Small intestine (tissue), 7 donors: Measurements from ENCODE around the gene FAM241B. TPM values are rescaled to one million over a fixed set of nuclear protein-coding genes. Genes with fewer than 3 reads are reported as not detected.

Experiments used
- DNase-seq, 2 donors: peaks; one replicate each; pipeline versions ENCODE4 v3.0.0 to v3.0.0-alpha.2; 2013
- FAIRE-seq: peaks from 2 replicates; lab custom pipeline; 2012; peaks lifted over from hg19 to GRCh38; lab: Jason Lieb, UNC
- H3K27ac ChIP-seq, 3 donors: one replicate each; pipeline ENCODE4 v1.5.1; 2013; ENCODE audit warnings: low read length in 2 of 3, mild to moderate bottlenecking in 2 of 3, control low read depth in 1 of 3, inconsistent platforms in 1 of 3, low read depth in 1 of 3, moderate library complexity in 1 of 3
- H3K27me3 ChIP-seq, 3 donors: one replicate each; pipeline ENCODE4 v1.6.1; 2013; ENCODE audit warnings: low read length in 3 of 3, inconsistent platforms in 1 of 3; ENCODE audit not compliant: control insufficient read depth in 3 of 3, insufficient read depth in 3 of 3
- H3K36me3 ChIP-seq, 3 donors: one replicate each; pipeline ENCODE4 v1.6.1; 2013; ENCODE audit warnings: low read length in 3 of 3, inconsistent platforms in 1 of 3, low read depth in 1 of 3, mild to moderate bottlenecking in 1 of 3, moderate library complexity in 1 of 3; ENCODE audit not compliant: control insufficient read depth in 3 of 3, insufficient read depth in 2 of 3
- H3K4me1 ChIP-seq, 3 donors: one replicate each; pipeline ENCODE4 v1.6.1; 2013; ENCODE audit warnings: low read length in 2 of 3, inconsistent platforms in 1 of 3, low read depth in 1 of 3, mild to moderate bottlenecking in 1 of 3, moderate library complexity in 1 of 3; ENCODE audit not compliant: control insufficient read depth in 3 of 3, insufficient read depth in 2 of 3
- H3K4me3 ChIP-seq, 3 donors: one replicate each; pipeline ENCODE4 v1.5.1; 2013; ENCODE audit warnings: low read length in 3 of 3, control low read depth in 1 of 3, inconsistent platforms in 1 of 3, low read depth in 1 of 3, mild to moderate bottlenecking in 1 of 3, moderate library complexity in 1 of 3
- H3K9me3 ChIP-seq, 2 donors: one replicate each; pipeline ENCODE4 v1.6.1; 2013; ENCODE audit warnings: low read depth in 1 of 2, low read length in 1 of 2; ENCODE audit not compliant: control insufficient read depth in 2 of 2, insufficient read depth in 1 of 2
- WGBS, 3 donors: extraction: QIAGEN DNeasy Blood & Tissue Kit; methylation state at CpG; one replicate each; pipeline ENCODE4 v1.1.7; 2013; 5-methylcytosine and 5-hydroxymethylcytosine counted together
- polyA plus RNA-seq, 4 donors: library from polyadenylated mRNA; stranded (reverse) in 3 of 4; unstranded in 1 of 4; fragments of 200-250 nt in 3 of 4; fragments of 120-200 nt in 1 of 4; gene quantifications; one replicate each; pipeline versions ENCODE4 v1.2.1 to v1.2.3, GENCODE V29; 2013
- donor health status: healthy with polysubstance abuse.
- donor health status: control.
- donor health status: control.
- donor health status: Bipolar disorder and iron deficiency.
- donor health status: healthy.

The FAM241B gene
- polyA plus RNA-seq, 4 donors = 1.3 to 6.7 (median 3.0) TPM

GRCh38 chr10:69663369-69663947 is 33.4 kb downstream of the FAM241B start:
- WGBS, 3 donors = 77 to 84% (median 80%) methylated on average over 9 of the region's 9 CpGs
- Histone ChIP-seq H3K9me3 (no peaks in the 10 kb centered on the region), H3K4me3 (no peak overlapping the region), H3K27ac (no peak overlapping the region), H3K36me3 (no peaks in the 10 kb centered on the region), H3K27me3 (peaks cover 0 to 4% (median 2%) of the 10 kb centered on the region in 3 donors), H3K4me1 (no peaks in the 10 kb centered on the region)
- FAIRE-seq = no peak
- DNase-seq = no peak

DNA sequence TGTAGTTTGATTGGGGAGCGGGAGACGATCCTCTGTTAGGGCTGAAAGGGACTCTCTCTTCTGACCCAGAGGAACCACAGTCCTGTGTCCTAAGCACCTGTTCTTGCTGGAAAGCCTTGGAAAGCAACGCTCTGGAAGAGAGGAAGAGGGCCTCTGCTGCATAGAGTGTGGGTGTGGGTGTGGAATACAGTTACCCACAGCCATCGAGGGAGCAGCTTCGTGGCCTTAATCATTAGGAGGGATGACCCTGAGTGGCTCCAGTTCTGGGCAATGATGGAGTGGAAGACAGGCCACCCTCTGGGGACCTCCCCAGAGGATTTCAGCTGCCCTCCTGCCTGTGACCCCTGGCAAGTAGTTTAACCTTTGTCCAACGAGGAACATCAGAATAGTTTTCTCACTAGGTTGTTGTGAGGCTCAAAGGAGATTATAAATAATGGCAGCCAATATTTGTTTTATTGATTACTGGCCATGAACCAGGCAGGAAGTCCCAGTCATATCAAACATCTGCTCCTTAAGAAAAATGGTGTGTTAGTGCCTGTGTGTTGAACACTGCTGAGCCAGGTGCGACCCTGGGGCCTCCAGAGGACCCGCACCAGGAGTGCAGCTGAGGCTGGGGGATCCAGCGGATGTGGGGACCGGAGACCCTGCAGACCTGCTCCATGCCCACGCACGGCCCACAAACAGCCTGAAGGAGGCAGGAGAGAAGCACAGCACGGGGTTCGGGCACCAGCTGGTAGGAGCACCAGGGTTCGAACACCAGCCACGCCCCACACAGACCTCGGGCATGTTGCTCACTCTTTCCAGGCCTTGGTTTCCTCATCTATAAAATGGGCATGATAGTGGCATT is 35.6 kb downstream of the FAM241B start:
- no peaks in the 10 kb centered on the region for H3K4me1 ChIP-seq
- H3K4me3 ChIP-seq = no peak overlapping the region
- H3K36me3 ChIP-seq = no peaks in the 10 kb centered on the region
- FAIRE-seq = no peak
- WGBS, 3 donors = 35 to 68% (median 39%) methylated on average over 17 of the region's 17 CpGs
- no peak overlapping the region for H3K27ac ChIP-seq
- no peak for DNase-seq
- H3K9me3 ChIP-seq = no peaks in the 10 kb centered on the region
- H3K27me3 ChIP-seq = peaks cover 0 to 8% (median 2%) of the 10 kb centered on the region in 3 donors

DNA sequence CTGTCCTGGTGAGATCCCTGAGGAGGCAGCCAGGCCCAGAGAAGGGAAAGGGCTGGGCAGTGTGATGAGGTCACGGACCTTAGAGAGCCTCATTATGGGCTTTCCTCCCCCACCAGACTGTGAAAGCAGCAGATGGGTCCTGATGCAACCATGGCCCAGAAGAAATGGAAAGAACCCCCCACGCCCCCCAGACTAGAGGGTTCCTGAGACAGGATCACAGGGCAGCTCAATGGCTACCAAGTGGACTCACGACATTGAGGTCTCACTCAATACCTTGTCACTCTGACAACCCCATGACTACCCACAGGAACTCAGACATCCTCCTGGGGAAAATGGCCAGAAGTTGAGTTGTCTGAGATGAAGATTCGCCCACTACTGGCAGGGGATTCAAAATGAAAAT is 36.7 kb downstream of the FAM241B start:
- Histone ChIP-seq H3K9me3 (no peaks in the 10 kb centered on the region), H3K27ac (no peak overlapping the region), H3K27me3 (peaks cover 0 to 8% (median 2%) of the 10 kb centered on the region in 3 donors), H3K4me3 (no peak overlapping the region), H3K36me3 (no peaks in the 10 kb centered on the region), H3K4me1 (no peaks in the 10 kb centered on the region)
- 71 to 94% (median 86%) methylated on average over 4 of the region's 4 CpGs for WGBS, 3 donors
- FAIRE-seq = no peak
- no peak for DNase-seq

- Histone ChIP-seq H3K27ac (no peak overlapping the region), H3K9me3 (no peaks in the 10 kb centered on the region), H3K27me3 (peaks cover 0 to 8% (median 2%) of the 10 kb centered on the region in 3 donors), H3K4me3 (no peak overlapping the region), H3K36me3 (no peaks in the 10 kb centered on the region), H3K4me1 (no peaks in the 10 kb centered on the region)
- DNase-seq = no peak
- 83 to 88% (median 83%) methylated on average over 5 of the region's 5 CpGs for WGBS, 3 donors
- FAIRE-seq = no peak
Measured at GRCh38 chr10:69668721-69669120, 38.7 kb downstream of the FAM241B start.

DNA sequence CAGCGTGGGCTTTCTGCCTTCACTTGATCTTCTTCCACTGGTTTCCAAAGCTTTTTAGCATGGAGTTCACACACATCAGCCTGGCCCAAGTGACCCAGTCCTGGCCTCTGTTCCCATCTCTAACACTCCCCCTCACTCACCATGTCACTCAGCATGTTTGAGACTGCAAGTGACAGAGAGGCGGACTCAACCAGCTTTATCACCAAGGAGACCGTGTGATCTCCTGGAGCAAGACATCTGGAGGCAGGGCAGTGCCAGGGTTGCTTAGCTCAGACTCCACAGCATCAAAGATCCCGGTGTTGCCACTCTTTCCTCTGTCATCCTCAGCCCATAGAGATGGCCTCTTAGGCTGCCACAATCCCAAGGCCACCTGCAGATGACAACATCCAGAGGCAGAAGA is 39.4 kb downstream of the FAM241B start:
- DNase-seq (no peak), FAIRE-seq (no peak)
- Histone ChIP-seq H3K27me3 (peaks cover 0 to 8% (median 2%) of the 10 kb centered on the region in 3 donors), H3K36me3 (no peaks in the 10 kb centered on the region), H3K27ac (no peak overlapping the region), H3K4me3 (no peak overlapping the region), H3K9me3 (no peaks in the 10 kb centered on the region), H3K4me1 (no peaks in the 10 kb centered on the region)
- WGBS, 3 donors = 76 to 83% (median 80%) methylated on average over 4 of the region's 4 CpGs

- DNase-seq (no peak), FAIRE-seq (no peak)
- WGBS, 3 donors = 87 to 92% (median 88%) methylated on average over 3 of the region's 3 CpGs
- Histone ChIP-seq H3K36me3 (no peaks in the 10 kb centered on the region), H3K9me3 (no peaks in the 10 kb centered on the region), H3K4me1 (no peaks in the 10 kb centered on the region), H3K27me3 (peaks cover 0 to 13% (median 0%) of the 10 kb centered on the region in 3 donors), H3K4me3 (no peak overlapping the region), H3K27ac (no peak overlapping the region)
Measured at GRCh38 chr10:69673521-69673920, 43.5 kb downstream of the FAM241B start.

- Histone ChIP-seq H3K27ac (no peak overlapping the region), H3K27me3 (peaks cover 0 to 7% (median 0%) of the 10 kb centered on the region in 3 donors), H3K9me3 (no peaks in the 10 kb centered on the region), H3K4me3 (no peak overlapping the region), H3K36me3 (no peaks in the 10 kb centered on the region), H3K4me1 (no peaks in the 10 kb centered on the region)
- DNase-seq = no peak
- no peak for FAIRE-seq
- 79 to 82% (median 81%) methylated on average over 2 of the region's 2 CpGs for WGBS, 3 donors
Measured at GRCh38 chr10:69674786-69675185, 44.7 kb downstream of the FAM241B start.

DNA sequence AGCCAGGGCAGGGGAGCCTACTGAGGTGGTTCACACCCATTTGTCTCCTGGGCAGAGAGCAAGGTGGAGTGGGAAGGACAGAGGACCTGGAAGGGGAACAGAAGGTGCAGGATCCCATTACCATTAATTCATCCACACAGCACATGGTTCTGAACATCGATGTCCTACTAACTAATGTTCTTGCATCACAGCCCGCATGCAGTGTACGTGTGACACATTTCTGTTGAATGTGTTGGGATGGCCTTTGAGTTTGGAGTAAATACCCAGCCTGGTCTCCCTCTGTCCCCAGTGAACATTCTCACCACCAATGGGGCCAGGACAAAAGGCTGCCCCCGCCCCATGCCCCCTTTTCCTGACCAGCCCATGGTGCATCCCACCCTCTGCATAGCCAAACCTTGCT is 46.3 kb downstream of the FAM241B start:
- Histone ChIP-seq H3K4me1 (no peaks in the 10 kb centered on the region), H3K4me3 (no peak overlapping the region), H3K36me3 (no peaks in the 10 kb centered on the region), H3K9me3 (no peaks in the 10 kb centered on the region), H3K27me3 (peaks cover 0 to 7% (median 0%) of the 10 kb centered on the region in 3 donors), H3K27ac (no peak overlapping the region)
- no peak for DNase-seq
- FAIRE-seq = no peak
- 69 to 81% (median 76%) methylated on average over 4 of the region's 4 CpGs for WGBS, 3 donors
